GM19463 (cell line): Measurements from ENCODE around the gene FOXJ3.

Source experiments
- ATAC-seq: cut with Tn5 transposase; IDR thresholded peaks from one replicate; pipeline ENCODE4 v1.9.1; 2021; ENCODE audit warnings: mild to moderate bottlenecking, moderate library complexity; ENCODE audit not compliant: unreplicated experiment

FOXJ3 gene

GRCh38 chr1:42195841-42196240 is 139.2 kb downstream of the FOXJ3 start:
- ATAC-seq: no peak

- no peak for ATAC-seq
These were observed 142.9 kb downstream of the FOXJ3 start for GRCh38 chr1:42192106-42192505.

GRCh38 chr1:42191319-42191718 is 143.7 kb downstream of the FOXJ3 start:
- no peak for ATAC-seq

GRCh38 chr1:42189931-42190853 is 144.8 kb downstream of the FOXJ3 start:
- no peak for ATAC-seq

GRCh38 chr1:42186152-42186551 is 148.9 kb downstream of the FOXJ3 start:
- no peak for ATAC-seq

- ATAC-seq: no peak
These were observed 150.4 kb downstream of the FOXJ3 start for GRCh38 chr1:42184616-42185015.

- no peak for ATAC-seq
These were observed 151.1 kb downstream of the FOXJ3 start for GRCh38 chr1:42183957-42184268.

GRCh38 chr1:42183210-42183956 is 151.7 kb downstream of the FOXJ3 start:
- ATAC-seq: no peak

GRCh38 chr1:42181687-42182086 is 153.3 kb downstream of the FOXJ3 start:
- ATAC-seq: no peak

GRCh38 chr1:42179900-42180329 is 155.1 kb downstream of the FOXJ3 start:
- no peak for ATAC-seq

- no peak for ATAC-seq
These were observed 155.8 kb downstream of the FOXJ3 start for GRCh38 chr1:42179275-42179674.

- no peak for ATAC-seq
These were observed 156.8 kb downstream of the FOXJ3 start for GRCh38 chr1:42178249-42178648.

- ATAC-seq: no peak
These were observed 157.5 kb downstream of the FOXJ3 start for GRCh38 chr1:42177541-42177981.

- no peak for ATAC-seq
These were observed 158.0 kb downstream of the FOXJ3 start for GRCh38 chr1:42176902-42177519.

GRCh38 chr1:42175314-42176054 is 159.6 kb downstream of the FOXJ3 start:
- ATAC-seq: no peak

- ATAC-seq: no peak
These were observed 160.9 kb downstream of the FOXJ3 start for GRCh38 chr1:42173961-42174735.

GRCh38 chr1:42173155-42173933 is 161.7 kb downstream of the FOXJ3 start:
- no peak for ATAC-seq

- no peak for ATAC-seq
These were observed 162.5 kb downstream of the FOXJ3 start for GRCh38 chr1:42172381-42173133.
